ENCODE results near the gene TRAPPC12. TPM values are rescaled to one million over a fixed set of nuclear protein-coding genes. Genes with fewer than 3 reads are reported as not detected.

TRAPPC12 gene
- total RNA-seq, 1 experiment from 2014 or later = 77.0 TPM

DNA sequence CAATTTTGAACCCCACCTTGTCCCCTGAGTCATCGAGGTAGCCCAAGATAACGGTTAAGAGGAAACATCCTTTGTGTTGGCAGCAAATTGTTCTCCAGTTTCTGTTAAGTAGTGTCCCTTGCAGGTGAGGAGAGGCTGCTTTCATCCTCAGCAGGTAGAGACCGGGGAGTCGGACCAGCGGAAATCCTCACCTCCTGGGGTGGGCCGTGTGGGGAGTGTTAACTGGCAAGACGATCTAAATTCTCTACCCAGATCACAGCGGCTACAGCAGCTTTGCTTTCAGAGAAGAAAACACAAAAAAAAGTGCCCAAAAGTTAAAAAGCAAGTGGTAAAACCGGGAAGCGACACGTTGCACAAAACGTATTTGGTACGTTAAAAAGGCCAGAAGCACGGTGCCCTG, 76.6 kb downstream of the TRAPPC12 start:
- H3K27me3 Mint-ChIP-seq (ENCODE audit: unreplicated experiment) = no peaks in the 10 kb centered on the region
- no peak for DNase-seq
- intact Hi-C loops (cut with micrococcal nuclease; ENCODE audit: unreplicated experiment) = no loop called here
- CTCF ChIA-PET = no interaction called here
- no peak overlapping the region for H3K4me3 Mint-ChIP-seq (ENCODE audit: low read depth, unreplicated experiment)
- BruUV-seq (replicated peaks) = no TSS peak
- peaks cover 4% of the 10 kb centered on the region for H3K36me3 Mint-ChIP-seq (ENCODE audit: insufficient read depth, unreplicated experiment)
- H3K9me3 Mint-ChIP-seq (ENCODE audit: low read depth, unreplicated experiment) = no peaks in the 10 kb centered on the region
- H3K4me1 Mint-ChIP-seq (ENCODE audit: low read depth, unreplicated experiment) = no peaks in the 10 kb centered on the region
- H3K27ac Mint-ChIP-seq (ENCODE audit: unreplicated experiment) = no peak overlapping the region
- TF ChIP-seq, protein P1, sequence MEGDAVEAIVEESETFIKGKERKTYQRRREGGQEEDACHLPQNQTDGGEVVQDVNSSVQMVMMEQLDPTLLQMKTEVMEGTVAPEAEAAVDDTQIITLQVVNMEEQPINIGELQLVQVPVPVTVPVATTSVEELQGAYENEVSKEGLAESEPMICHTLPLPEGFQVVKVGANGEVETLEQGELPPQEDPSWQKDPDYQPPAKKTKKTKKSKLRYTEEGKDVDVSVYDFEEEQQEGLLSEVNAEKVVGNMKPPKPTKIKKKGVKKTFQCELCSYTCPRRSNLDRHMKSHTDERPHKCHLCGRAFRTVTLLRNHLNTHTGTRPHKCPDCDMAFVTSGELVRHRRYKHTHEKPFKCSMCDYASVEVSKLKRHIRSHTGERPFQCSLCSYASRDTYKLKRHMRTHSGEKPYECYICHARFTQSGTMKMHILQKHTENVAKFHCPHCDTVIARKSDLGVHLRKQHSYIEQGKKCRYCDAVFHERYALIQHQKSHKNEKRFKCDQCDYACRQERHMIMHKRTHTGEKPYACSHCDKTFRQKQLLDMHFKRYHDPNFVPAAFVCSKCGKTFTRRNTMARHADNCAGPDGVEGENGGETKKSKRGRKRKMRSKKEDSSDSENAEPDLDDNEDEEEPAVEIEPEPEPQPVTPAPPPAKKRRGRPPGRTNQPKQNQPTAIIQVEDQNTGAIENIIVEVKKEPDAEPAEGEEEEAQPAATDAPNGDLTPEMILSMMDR (IDR thresholded peaks at IDR 0.05; ENCODE audit: unreplicated experiment) = no peak

DNA sequence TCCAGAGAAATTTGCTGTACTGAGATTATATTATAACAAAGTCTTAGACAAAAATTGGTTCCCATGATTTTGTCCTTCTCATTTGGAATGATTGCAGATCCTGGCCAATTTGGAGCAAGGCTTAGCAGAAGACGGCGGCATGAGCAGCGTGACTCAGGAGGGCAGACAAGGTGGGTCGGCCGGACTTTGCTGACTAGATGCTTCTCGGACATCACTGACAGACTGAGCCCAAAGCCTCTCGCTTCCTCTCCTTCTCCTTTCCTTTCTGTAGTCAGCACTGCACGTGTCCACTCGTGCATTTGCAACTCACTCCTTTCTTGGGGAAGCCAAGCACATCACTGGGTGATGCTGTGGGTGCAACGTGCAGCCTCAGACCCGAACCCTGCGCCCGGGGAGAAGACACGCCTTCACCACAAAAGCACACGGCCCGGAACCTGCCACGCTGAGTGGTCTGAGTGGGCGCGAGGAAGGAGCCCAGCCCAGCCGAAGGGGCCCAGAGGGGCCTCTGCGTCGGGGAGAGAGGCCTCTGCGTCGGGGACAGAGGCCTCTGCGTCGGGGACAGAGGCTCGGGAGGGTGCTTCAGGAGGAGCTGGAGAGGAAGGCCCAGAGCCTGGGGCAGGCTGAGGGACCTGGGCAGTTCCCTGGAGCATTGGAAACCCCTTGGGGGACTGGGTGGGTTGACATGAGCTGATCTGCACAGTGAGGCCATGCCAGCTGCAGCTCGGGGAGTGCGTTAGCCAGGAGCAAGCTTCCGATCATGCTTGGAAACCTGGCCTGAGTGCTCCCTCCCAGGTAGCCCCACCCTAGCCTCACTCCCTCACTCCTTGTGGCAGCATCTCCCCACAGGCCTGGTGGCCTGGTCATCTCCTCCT, 78.3 kb downstream of the TRAPPC12 start:
- intact Hi-C loops (cut with micrococcal nuclease; ENCODE audit: unreplicated experiment) = no loop called here
- no TSS peak for BruUV-seq (replicated peaks)
- CTCF ChIA-PET = no interaction called here
- no peaks in the 10 kb centered on the region for H3K4me1 Mint-ChIP-seq (ENCODE audit: low read depth, unreplicated experiment)
- H3K36me3 Mint-ChIP-seq (ENCODE audit: insufficient read depth, unreplicated experiment) = peaks cover 4% of the 10 kb centered on the region
- H3K27ac Mint-ChIP-seq (ENCODE audit: unreplicated experiment) = no peak overlapping the region
- TF ChIP-seq, protein P1 (IDR thresholded peaks at IDR 0.05; ENCODE audit: unreplicated experiment) = no peak
- H3K9me3 Mint-ChIP-seq (ENCODE audit: low read depth, unreplicated experiment) = no peaks in the 10 kb centered on the region
- H3K4me3 Mint-ChIP-seq (ENCODE audit: low read depth, unreplicated experiment) = no peak overlapping the region
- DNase-seq = no peak
- H3K27me3 Mint-ChIP-seq (ENCODE audit: unreplicated experiment) = no peaks in the 10 kb centered on the region

DNA sequence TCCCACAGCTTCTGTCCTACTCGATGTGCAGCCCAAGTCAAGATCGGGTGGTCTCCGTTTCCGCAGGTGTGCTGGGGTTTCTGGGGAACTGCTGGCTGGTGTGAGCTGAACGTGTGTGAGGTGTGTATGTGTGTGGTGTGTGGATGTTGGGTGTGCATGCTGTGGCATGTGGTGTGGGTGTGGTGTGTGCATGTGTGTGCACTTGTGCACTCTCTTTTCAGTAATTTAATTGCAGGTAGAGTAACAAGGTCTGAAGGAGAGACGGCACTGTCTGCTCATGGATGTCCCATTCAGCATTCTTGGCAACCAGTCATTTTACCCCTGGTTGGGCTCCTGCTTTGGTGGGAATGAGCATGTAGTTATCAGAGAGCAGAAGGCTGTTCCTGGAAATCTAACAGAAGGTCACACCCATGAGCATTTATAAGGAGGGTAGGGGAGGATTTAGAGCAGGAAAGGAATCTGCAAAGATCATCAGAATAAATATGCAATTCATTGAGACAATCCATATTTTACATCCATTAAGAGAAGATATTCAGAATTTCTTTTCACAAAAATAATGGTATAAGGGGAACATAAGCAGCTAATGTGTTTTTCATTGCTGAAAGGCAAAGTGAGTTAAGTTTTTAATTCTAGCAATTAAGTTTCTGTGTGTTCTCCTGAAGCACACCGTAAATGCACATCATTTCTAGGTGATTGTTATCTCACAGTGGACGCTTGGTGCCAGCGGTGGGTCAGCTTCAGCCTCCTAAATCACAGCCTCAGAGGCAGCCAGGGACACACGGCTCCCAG, 79.1 kb downstream of the TRAPPC12 start:
- TF ChIP-seq, protein P1 (IDR thresholded peaks at IDR 0.05; ENCODE audit: unreplicated experiment) = no peak
- CTCF ChIA-PET = no interaction called here

DNA sequence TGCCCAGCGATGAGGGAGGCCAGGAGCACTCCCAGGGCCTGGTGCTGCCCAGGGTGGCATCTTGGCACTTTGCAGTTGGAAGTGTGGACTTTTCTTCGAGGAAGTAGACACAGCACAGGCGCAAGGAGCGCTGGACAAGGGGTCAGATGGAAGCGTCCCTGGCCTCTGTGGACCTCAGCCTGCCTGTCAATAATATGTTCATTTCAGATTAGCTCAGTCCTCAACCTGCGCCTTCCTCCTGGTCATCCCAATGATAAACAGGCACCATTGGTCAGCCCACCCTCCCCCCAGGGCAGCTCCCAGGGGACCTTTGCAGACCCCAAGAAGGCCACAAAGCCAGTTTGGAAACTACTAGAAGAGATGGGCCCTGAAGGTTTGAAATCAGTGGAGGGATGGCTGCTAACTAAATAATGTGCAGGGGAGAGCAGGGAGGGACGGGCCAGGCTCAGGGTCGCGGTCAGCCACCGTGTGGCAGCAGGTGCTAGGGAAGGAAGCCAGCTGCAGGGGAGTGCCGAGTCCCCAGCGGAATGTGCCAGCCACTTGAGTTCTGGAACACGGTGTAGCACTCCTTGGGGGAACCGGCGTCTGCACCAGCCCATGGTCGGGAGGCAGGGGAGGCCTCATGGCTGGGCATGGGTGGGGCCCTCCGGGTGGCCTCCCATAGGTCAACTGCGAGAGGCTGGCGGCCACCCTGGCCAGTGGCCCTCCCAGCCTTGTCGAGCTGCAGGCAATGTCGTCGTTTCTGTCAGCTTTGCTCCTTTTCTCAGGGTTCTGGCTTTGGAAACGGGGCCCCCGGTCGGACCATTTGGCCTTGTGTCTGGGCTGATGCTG, 79.9 kb downstream of the TRAPPC12 start:
- no peaks in the 10 kb centered on the region for H3K4me1 Mint-ChIP-seq (ENCODE audit: low read depth, unreplicated experiment)
- H3K27me3 Mint-ChIP-seq (ENCODE audit: unreplicated experiment) = no peaks in the 10 kb centered on the region
- DNase-seq = no peak
- TF ChIP-seq, protein P1 (IDR thresholded peaks at IDR 0.05; ENCODE audit: unreplicated experiment) = no peak
- H3K36me3 Mint-ChIP-seq (ENCODE audit: insufficient read depth, unreplicated experiment) = peaks cover 4% of the 10 kb centered on the region
- CTCF ChIA-PET = no interaction called here
- BruUV-seq (replicated peaks) = no TSS peak
- intact Hi-C loops (cut with micrococcal nuclease; ENCODE audit: unreplicated experiment) = no loop called here
- no peak overlapping the region for H3K4me3 Mint-ChIP-seq (ENCODE audit: low read depth, unreplicated experiment)
- no peak overlapping the region for H3K27ac Mint-ChIP-seq (ENCODE audit: unreplicated experiment)
- no peaks in the 10 kb centered on the region for H3K9me3 Mint-ChIP-seq (ENCODE audit: low read depth, unreplicated experiment)

More for the DNA sequence above, 79.1 kb downstream of the TRAPPC12 start:
- H3K4me3 Mint-ChIP-seq (ENCODE audit: low read depth, unreplicated experiment) = no peak overlapping the region
- DNase-seq = no peak
- H3K9me3 Mint-ChIP-seq (ENCODE audit: low read depth, unreplicated experiment) = no peaks in the 10 kb centered on the region
- no TSS peak for BruUV-seq (replicated peaks)
- no peaks in the 10 kb centered on the region for H3K4me1 Mint-ChIP-seq (ENCODE audit: low read depth, unreplicated experiment)
- H3K27me3 Mint-ChIP-seq (ENCODE audit: unreplicated experiment) = no peaks in the 10 kb centered on the region
- peaks cover 4% of the 10 kb centered on the region for H3K36me3 Mint-ChIP-seq (ENCODE audit: insufficient read depth, unreplicated experiment)
- H3K27ac Mint-ChIP-seq (ENCODE audit: unreplicated experiment) = no peak overlapping the region
- intact Hi-C loops (cut with micrococcal nuclease; ENCODE audit: unreplicated experiment) = no loop called here
